Endothelial cell of hepatic sinusoid (primary cell): ENCODE data around the gene C6orf89.
"Not testable (repeated sequence)": the region's sequence is repeated elsewhere in the genome, so short reads cannot be mapped to it uniquely, and the experiment has no call there.

Experiments used
- in situ Hi-C: cut with HindIII; loops from 2 replicates; pipeline ENCODE4 v1.10.0; 2017; ENCODE audit warnings: low sequenced_read_pairs

The C6orf89 gene

DNA sequence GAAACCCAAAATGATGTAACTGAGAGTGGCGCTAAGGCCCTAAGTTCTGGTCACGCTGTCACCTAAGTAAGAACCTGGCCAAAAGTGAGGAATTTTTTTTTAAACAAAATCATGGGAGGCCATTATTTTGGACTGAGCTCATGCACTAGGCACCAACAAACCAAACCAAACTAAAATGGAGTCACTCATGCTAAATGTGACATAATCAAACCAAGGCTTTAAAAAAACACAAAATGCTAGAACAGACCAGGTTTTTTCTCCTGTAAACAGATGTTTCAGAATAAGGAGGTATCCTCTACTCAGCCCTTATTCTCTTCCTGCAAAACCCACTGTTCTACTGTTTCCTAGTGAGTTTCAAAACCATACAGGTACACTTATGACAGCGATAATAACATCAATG, 1.1 kb upstream of the C6orf89 start:
- in situ Hi-C loops, result no loop called here

DNA sequence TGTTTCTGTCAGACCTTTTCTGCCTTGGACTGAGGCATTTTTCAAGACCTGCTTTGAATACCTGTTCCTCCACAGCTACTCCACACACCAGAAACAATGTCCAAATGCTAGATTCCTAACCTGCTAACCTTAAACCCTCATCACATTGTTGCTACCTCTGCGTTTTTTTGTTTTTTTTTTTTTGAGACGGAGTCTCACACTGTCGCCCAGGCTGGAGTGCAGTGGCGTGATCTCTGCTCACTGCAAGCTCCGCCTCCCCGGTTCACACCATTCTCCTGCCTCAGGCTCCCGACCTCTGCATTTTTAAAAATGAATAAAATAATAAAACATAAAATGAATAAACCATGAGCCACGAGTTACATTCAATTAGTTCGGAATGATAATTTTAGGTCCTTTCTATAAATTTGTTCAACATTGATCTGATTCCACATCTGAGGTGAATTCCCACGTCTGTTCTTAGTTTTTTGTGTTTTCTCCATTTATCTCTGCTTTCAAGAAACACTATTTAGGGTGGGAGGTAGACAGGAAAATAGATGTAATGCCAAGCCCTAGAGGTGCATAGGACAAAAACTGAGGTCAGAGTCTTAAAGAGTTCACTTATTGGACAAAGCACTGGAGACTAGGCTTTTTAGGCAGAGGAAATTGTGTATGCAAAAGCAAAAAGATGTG, 1.3 kb downstream of the C6orf89 start:
- in situ Hi-C loops, result no loop called here

GRCh38 chr6:36888115-36888643, 2.4 kb downstream of the C6orf89 start:
- in situ Hi-C loops, result no loop called here

- in situ Hi-C loops, result no loop called here
These were observed 3.1 kb downstream of the C6orf89 start for GRCh38 chr6:36888654-36889481.

DNA sequence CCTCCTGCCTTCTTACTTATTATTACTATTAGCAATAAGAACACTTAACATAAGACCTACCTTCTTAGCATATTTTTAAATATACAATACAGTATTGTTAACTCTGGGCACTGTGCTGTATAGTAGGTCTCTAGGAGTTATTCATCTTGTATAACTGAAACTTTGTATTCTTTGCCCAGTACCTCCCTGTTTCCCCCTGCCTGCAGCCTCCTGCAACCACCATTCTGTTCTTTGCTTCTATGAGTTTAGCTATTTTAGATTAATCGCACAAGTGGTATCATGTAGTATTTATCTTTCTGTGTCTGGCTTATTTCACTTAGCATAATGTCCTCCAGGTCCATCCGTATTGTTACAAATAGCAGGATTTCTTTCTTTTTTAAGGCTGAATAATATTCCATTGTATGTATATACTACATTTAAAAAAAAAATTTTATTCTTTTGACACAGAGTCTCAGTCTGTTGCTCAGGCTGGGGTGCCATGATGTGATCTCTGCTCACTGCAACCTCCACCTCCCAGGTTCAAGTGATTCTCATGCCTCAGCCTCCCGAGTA, 4.4 kb downstream of the C6orf89 start:
- in situ Hi-C loops, result no loop called here

GRCh38 chr6:36891153-36891552, 5.4 kb downstream of the C6orf89 start:
- in situ Hi-C loops, result not testable (repeated sequence)

GRCh38 chr6:36893976-36894932, 8.5 kb downstream of the C6orf89 start:
- in situ Hi-C loops, result no loop called here

GRCh38 chr6:36897609-36898008, 11.9 kb downstream of the C6orf89 start:
- in situ Hi-C loops, result no loop called here

DNA sequence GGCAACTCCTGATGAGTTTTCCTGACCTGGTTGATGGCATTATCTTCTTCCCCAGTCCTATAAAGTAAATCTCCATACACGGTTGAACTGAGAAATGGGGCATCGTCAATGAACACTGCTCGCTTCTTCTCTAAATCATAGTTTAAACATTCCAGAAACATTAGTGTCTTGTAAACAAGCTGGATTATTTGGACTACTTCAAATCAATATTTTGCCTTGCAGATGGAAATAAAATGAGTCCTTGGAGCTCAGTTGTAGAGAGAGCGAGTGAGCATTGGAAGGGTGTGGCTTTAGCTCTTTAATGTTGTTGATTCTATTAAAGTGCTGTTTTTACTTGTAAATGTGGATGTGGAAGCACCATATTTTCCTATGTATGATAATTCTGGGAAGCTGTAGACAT, 18.4 kb downstream of the C6orf89 start:
- in situ Hi-C loops, result no loop called here

- in situ Hi-C loops, result loop anchor here (5.0 kb wide), 2 partner anchors 43 to 112 kb away; no protein-coding TSS in a partner anchor
These were observed 19.2 kb downstream of the C6orf89 start for GRCh38 chr6:36904851-36905393.

GRCh38 chr6:36906539-36907325, 21.0 kb downstream of the C6orf89 start:
- in situ Hi-C loops, result loop anchor here (5.0 kb wide), 2 partner anchors 44 to 111 kb away; no protein-coding TSS in a partner anchor

- in situ Hi-C loops, result loop anchor here (5.0 kb wide), 2 partner anchors 45 to 110 kb away; no protein-coding TSS in a partner anchor
These were observed 22.0 kb downstream of the C6orf89 start for GRCh38 chr6:36907781-36908180.

- in situ Hi-C loops, result loop anchor here (5.0 kb wide), 2 partner anchors 46 to 109 kb away; no protein-coding TSS in a partner anchor
These were observed 23.0 kb downstream of the C6orf89 start for GRCh38 chr6:36908747-36909146.

- in situ Hi-C loops, result no loop called here
These were observed 26.3 kb downstream of the C6orf89 start for GRCh38 chr6:36912030-36912454.

- in situ Hi-C loops, result no loop called here
These were observed 26.8 kb downstream of the C6orf89 start for GRCh38 chr6:36912586-36912985.

- in situ Hi-C loops, result no loop called here
These were observed 27.3 kb downstream of the C6orf89 start for GRCh38 chr6:36913082-36913481.

DNA sequence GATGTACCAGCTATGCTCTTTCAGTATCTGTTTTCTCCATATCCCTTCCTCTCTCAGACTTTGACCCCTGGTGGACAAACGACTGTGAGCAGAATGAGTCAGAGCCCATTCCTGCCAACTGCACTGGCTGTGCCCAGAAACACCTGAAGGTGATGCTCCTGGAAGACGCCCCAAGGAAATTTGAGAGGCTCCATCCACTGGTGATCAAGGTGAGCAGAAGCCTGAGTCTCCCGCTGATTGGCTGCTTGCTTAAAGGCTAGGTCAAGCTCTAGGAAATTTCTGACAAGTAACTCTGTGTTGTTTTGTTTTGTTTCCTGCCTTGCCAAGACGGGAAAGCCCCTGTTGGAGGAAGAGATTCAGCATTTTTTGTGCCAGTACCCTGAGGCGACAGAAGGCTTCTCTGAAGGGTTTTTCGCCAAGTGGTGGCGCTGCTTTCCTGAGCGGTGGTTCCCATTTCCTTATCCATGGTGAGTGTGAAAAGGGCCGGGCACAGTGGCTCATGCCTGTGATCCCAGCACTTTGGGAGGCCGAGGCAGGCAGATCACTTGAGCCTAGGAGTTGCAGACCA, 28.6 kb downstream of the C6orf89 start:
- in situ Hi-C loops, result no loop called here

- in situ Hi-C loops, result no loop called here
These were observed 29.8 kb downstream of the C6orf89 start for GRCh38 chr6:36915599-36915998.

DNA sequence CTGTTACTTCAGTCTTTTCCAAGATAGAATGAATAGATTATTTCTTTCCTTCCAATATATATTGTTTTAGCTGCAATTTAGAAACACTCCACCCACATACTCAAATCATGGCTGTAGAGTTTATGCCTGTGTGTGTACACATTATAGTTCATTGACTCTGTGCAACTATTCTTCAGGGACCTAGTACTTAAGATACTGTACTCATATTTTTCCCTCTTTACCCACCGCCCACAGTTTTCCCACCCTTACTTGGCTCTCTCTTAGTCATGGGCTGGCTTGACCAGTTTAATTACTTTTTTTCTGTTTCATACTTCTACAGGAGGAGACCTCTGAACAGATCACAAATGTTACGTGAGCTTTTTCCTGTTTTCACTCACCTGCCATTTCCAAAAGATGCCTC, 30.4 kb downstream of the C6orf89 start:
- in situ Hi-C loops, result no loop called here
